ENCODE results near the gene IFNA2.

Gene IFNA2

DNA sequence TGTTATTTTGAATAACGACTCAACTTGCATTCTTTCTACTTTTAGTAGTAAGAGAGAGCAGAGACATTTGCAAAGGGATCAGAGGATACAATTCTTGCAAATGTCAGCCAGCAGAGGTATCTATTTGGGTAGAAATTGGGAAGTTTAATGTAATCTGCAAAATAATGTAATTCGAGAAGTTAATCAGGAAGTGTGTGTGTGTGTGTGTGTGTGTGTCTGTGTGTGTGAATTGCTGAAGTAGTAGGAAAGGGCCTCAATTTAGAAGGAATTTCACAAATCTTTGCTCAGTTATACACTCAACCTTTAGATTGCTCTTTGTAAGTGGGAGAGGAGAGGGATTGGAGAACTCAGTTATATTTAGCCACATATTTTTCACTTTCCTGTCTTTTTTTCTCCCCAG is 44.0 kb upstream of the IFNA2 start:
- Histone ChIP-seq H3K27me3 (ENCODE audit: insufficient read depth, poor library complexity, severe bottlenecking) (no peaks in the 10 kb centered on the region), H3K27ac (replicated peaks) (no peak overlapping the region), H3K4me3 (replicated peaks; ENCODE audit: insufficient read depth, low read length) (no peak overlapping the region)
- no peak for DNase-seq (ENCODE audit: low read depth in 1 of 2, low spot score in 1 of 2)
- TF ChIP-seq POLR2AphosphoS5 (IDR thresholded peaks at IDR 0.05; ENCODE audit: low read depth) (no peak), CTCF (IDR thresholded peaks at IDR 0.05; ENCODE audit: insufficient read depth, low read length) (no peak), SPI1 (IDR thresholded peaks at IDR 0.05; ENCODE audit: borderline replicate concordance, low read depth) (no peak), GABPA (IDR thresholded peaks at IDR 0.05; ENCODE audit: low read depth) (no peak)
- TF ChIP-seq, protein P1, sequence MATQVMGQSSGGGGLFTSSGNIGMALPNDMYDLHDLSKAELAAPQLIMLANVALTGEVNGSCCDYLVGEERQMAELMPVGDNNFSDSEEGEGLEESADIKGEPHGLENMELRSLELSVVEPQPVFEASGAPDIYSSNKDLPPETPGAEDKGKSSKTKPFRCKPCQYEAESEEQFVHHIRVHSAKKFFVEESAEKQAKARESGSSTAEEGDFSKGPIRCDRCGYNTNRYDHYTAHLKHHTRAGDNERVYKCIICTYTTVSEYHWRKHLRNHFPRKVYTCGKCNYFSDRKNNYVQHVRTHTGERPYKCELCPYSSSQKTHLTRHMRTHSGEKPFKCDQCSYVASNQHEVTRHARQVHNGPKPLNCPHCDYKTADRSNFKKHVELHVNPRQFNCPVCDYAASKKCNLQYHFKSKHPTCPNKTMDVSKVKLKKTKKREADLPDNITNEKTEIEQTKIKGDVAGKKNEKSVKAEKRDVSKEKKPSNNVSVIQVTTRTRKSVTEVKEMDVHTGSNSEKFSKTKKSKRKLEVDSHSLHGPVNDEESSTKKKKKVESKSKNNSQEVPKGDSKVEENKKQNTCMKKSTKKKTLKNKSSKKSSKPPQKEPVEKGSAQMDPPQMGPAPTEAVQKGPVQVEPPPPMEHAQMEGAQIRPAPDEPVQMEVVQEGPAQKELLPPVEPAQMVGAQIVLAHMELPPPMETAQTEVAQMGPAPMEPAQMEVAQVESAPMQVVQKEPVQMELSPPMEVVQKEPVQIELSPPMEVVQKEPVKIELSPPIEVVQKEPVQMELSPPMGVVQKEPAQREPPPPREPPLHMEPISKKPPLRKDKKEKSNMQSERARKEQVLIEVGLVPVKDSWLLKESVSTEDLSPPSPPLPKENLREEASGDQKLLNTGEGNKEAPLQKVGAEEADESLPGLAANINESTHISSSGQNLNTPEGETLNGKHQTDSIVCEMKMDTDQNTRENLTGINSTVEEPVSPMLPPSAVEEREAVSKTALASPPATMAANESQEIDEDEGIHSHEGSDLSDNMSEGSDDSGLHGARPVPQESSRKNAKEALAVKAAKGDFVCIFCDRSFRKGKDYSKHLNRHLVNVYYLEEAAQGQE (IDR thresholded peaks at IDR 0.05; ENCODE audit: insufficient replicate concordance, low read depth): no peak

DNA sequence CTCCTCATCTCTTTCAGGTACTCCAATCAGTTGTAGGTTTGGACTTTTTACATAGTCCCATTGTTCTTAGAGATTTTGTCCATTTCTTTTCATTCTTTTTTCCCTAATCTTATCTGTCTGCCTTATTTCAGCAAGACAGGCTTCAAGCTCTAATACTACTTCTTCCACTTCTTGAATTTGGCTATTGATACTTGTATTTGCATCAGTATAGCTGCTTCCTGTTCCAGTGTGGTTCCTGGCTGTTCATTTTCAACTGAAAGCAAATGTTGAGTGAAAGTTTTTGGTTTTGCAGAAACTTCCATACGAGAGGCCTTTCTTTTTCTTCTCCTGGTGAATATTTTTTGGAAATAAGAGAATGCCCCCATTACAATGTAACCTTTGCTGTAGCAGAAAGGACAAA is 43.0 kb upstream of the IFNA2 start:
- Histone ChIP-seq H3K27ac (replicated peaks) (no peak overlapping the region), H3K27me3 (ENCODE audit: insufficient read depth, poor library complexity, severe bottlenecking) (no peaks in the 10 kb centered on the region), H3K4me3 (replicated peaks; ENCODE audit: insufficient read depth, low read length) (no peak overlapping the region)
- DNase-seq (ENCODE audit: low read depth in 1 of 2, low spot score in 1 of 2): no peak
- TF ChIP-seq GABPA (IDR thresholded peaks at IDR 0.05; ENCODE audit: low read depth): no peak
- TF ChIP-seq, protein P1 (IDR thresholded peaks at IDR 0.05; ENCODE audit: insufficient replicate concordance, low read depth): no peak
- TF ChIP-seq SPI1 (IDR thresholded peaks at IDR 0.05; ENCODE audit: borderline replicate concordance, low read depth): no peak
- TF ChIP-seq POLR2AphosphoS5 (IDR thresholded peaks at IDR 0.05; ENCODE audit: low read depth): no peak
- TF ChIP-seq CTCF (IDR thresholded peaks at IDR 0.05; ENCODE audit: insufficient read depth, low read length): no peak

- no peaks in the 10 kb centered on the region for H3K27me3 ChIP-seq (ENCODE audit: insufficient read depth, poor library complexity, severe bottlenecking)
- no peak for DNase-seq (ENCODE audit: low read depth in 1 of 2, low spot score in 1 of 2)
- H3K4me3 ChIP-seq (replicated peaks; ENCODE audit: insufficient read depth, low read length): no peak overlapping the region
- TF ChIP-seq SPI1 (IDR thresholded peaks at IDR 0.05; ENCODE audit: borderline replicate concordance, low read depth): no peak
- no peak for TF ChIP-seq POLR2AphosphoS5 (IDR thresholded peaks at IDR 0.05; ENCODE audit: low read depth)
- TF ChIP-seq CTCF (IDR thresholded peaks at IDR 0.05; ENCODE audit: insufficient read depth, low read length): no peak
- TF ChIP-seq GABPA (IDR thresholded peaks at IDR 0.05; ENCODE audit: low read depth): no peak
- TF ChIP-seq, protein P1 (IDR thresholded peaks at IDR 0.05; ENCODE audit: insufficient replicate concordance, low read depth): no peak
- H3K27ac ChIP-seq (replicated peaks): no peak overlapping the region
Measured at GRCh38 chr9:21415493-21416267, 30.5 kb upstream of the IFNA2 start.

Data from HL-60 (cell line).